Measurements from ENCODE around the gene RAB19. TPM values are rescaled to one million over a fixed set of nuclear protein-coding genes. Genes with fewer than 3 reads are reported as not detected.

Gene RAB19
- total and polyA plus RNA-seq, 9 of the 15 experiments (the other 6 are each of a cell fraction or from before 2014, with no cell fraction given): not detected

DNA sequence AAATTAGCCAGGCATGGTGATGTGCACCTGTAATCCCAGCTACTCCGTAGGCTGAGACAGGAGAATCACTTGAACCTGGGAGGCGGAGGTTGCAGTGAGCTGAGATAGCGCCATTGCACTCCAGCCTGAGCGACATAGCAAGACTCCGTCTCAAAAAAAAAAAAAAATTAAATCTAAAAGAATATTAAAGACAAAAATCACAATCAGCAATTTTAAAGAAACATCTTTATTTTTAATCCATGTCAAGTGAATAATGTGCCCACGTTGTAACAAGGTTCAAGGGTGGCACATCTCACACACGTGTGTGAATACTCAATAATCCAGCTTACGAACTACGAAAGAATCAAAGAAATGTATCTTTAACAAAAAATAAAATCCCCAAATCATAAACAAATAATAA is 28.5 kb upstream of the RAB19 start:
- no peak overlapping the region for H3K27ac ChIP-seq (ENCODE audit: extremely low read depth, low read depth, low read length)
- in situ Hi-C loops (cut with MboI): no loop called here
- no peaks in the 10 kb centered on the region for H3K4me1 ChIP-seq (replicated peaks in 1 of 2; ENCODE audit: control insufficient read depth in 2 of 2, insufficient read depth in 2 of 2, low read length in 2 of 2)
- ATAC-seq (no peak), DNase-seq (ENCODE audit: extremely low read depth in 1 of 4, low spot score in 3 of 4) (no peak), FAIRE-seq (no peak)
- H3K9me1 ChIP-seq (ENCODE audit: control insufficient read depth, insufficient read depth, low read length): no peaks in the 10 kb centered on the region
- no peak for TF ChIP-seq ZNF785 (CRISPR knock-in tag; IDR thresholded peaks at IDR 0.05)
- peak; percentile 89 for TF ChIP-seq ZNF316 (IDR thresholded peaks at IDR 0.05)
- no peak for TF ChIP-seq SMAD3 (CRISPR knock-in tag; conservative IDR thresholded peaks at IDR 0.05)
- no peak for TF ChIP-seq ESRRB (CRISPR knock-in tag; IDR thresholded peaks at IDR 0.05; ENCODE audit: borderline replicate concordance)
- no peak for TF ChIP-seq CCNT2 (IDR thresholded peaks at IDR 0.05; ENCODE audit: borderline replicate concordance, extremely low read depth, insufficient read length, low read depth, low read length)
- no peak for TF ChIP-seq GABPB1 (CRISPR knock-in tag; IDR thresholded peaks at IDR 0.05)
- TF ChIP-seq MAFG (tag; conservative IDR thresholded peaks at IDR 0.05): peak; percentile 32; the same call in 1 of the 2 replicates
- TF ChIP-seq C11orf30 (IDR thresholded peaks at IDR 0.05; ENCODE audit: low read depth): peak; percentile 60; the same call in 1 of the 2 replicates
- intact Hi-C loops (cut with micrococcal nuclease): no loop called here
- no peak overlapping the region for H3K4me2 ChIP-seq (ENCODE audit: insufficient read depth, low read length)
- H3K4me3 ChIP-seq: no peak overlapping the region
- CTCF ChIA-PET (ENCODE audit: low intra/inter-chr PET ratio): no interaction called here
- no peaks in the 10 kb centered on the region for H4K20me1 ChIP-seq (replicated peaks; ENCODE audit: control insufficient read depth, insufficient read depth, low read length)
- no TSS peak for BruUV-seq (replicated peaks)
- POLR2A ChIA-PET: interaction anchor here (1.2 to 4.0 kb wide), 4 partner anchors 10 to 18 kb away, joined by 3 to 15 read pairs (median 4); no protein-coding TSS in a partner anchor
- H3K9me3 ChIP-seq (replicated peaks; ENCODE audit: control insufficient read depth, insufficient read depth, low read depth, low read length): no peaks in the 10 kb centered on the region
- H3K27me3 ChIP-seq (ENCODE audit: control insufficient read depth in 2 of 2, insufficient read depth in 2 of 2, low read length in 2 of 2): no peaks in the 10 kb centered on the region
- H3K36me3 ChIP-seq (ENCODE audit: control insufficient read depth, insufficient read depth, low read length): peaks cover 44% of the 10 kb centered on the region
- no peak overlapping the region for H2AFZ ChIP-seq (ENCODE audit: low read depth, low read length)
- 92% methylated on average over 9 of the region's 9 CpGs for WGBS (ENCODE audit: insufficient coverage, low coverage, missing lambda C conversion rate)
- H3K79me2 ChIP-seq (ENCODE audit: control insufficient read depth, insufficient read depth, low read length): no peaks in the 10 kb centered on the region
- no peak overlapping the region for H3K9ac ChIP-seq (ENCODE audit: insufficient read depth in 1 of 2, low read depth in 2 of 2, low read length in 2 of 2)
